ENCODE measurements around the gene SLC49A4. TPM values are rescaled to one million over a fixed set of nuclear protein-coding genes. Genes with fewer than 3 reads are reported as not detected.

The SLC49A4 gene
- total RNA-seq, 1 experiment from 2014 or later, result 29.6 TPM

GRCh38 chr3:122875547-122876127, 80.8 kb downstream of the SLC49A4 start:
- TF ChIP-seq EZH2 (IDR thresholded peaks at IDR 0.05; ENCODE audit: low read length, unreplicated experiment) (no peak), EZH2phosphoT487 (IDR thresholded peaks at IDR 0.05; ENCODE audit: borderline replicate concordance, low read length) (no peak)
- TF ChIP-seq, protein P1, sequence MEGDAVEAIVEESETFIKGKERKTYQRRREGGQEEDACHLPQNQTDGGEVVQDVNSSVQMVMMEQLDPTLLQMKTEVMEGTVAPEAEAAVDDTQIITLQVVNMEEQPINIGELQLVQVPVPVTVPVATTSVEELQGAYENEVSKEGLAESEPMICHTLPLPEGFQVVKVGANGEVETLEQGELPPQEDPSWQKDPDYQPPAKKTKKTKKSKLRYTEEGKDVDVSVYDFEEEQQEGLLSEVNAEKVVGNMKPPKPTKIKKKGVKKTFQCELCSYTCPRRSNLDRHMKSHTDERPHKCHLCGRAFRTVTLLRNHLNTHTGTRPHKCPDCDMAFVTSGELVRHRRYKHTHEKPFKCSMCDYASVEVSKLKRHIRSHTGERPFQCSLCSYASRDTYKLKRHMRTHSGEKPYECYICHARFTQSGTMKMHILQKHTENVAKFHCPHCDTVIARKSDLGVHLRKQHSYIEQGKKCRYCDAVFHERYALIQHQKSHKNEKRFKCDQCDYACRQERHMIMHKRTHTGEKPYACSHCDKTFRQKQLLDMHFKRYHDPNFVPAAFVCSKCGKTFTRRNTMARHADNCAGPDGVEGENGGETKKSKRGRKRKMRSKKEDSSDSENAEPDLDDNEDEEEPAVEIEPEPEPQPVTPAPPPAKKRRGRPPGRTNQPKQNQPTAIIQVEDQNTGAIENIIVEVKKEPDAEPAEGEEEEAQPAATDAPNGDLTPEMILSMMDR (conservative IDR thresholded peaks at IDR 0.05; ENCODE audit: low read depth, low read length), result no peak
- DNase-seq (no peak), ATAC-seq (no peak)
- Histone ChIP-seq H3K9me2 (replicated peaks; ENCODE audit: low read length) (no peaks in the 10 kb centered on the region), H3K9me3 (ENCODE audit: low read length) (no peaks in the 10 kb centered on the region), H3K27me3 (ENCODE audit: low read length) (no peaks in the 10 kb centered on the region), H3K4me2 (ENCODE audit: low read length) (no peak overlapping the region), H2AFZ (ENCODE audit: low read length) (no peak overlapping the region), H3F3A (ENCODE audit: low read length, unreplicated experiment) (no peaks in the 10 kb centered on the region), H3K9ac (ENCODE audit: low read length) (no peak overlapping the region), H3K4me3 (ENCODE audit: low read length) (no peak overlapping the region), H3K36me3 (ENCODE audit: low read depth, low read length) (no peaks in the 10 kb centered on the region), H3K4me1 (ENCODE audit: insufficient read depth, low read length) (no peaks in the 10 kb centered on the region), H3K79me2 (ENCODE audit: low read length) (no peaks in the 10 kb centered on the region), H3K27ac (ENCODE audit: low read length) (no peak overlapping the region), H4K20me1 (ENCODE audit: low read length) (no peaks in the 10 kb centered on the region)
- ChIA-PET POLR2A (ENCODE audit: unreplicated experiment) (no interaction called here), CTCF (no interaction called here)
- intact Hi-C loops (cut with micrococcal nuclease), result no loop called here
- BruUV-seq (replicated peaks), result no TSS peak

GRCh38 chr3:122880173-122880572, 85.3 kb downstream of the SLC49A4 start:
- H3K27me3 ChIP-seq (ENCODE audit: low read length), result no peaks in the 10 kb centered on the region
- no TSS peak for BruUV-seq (replicated peaks)
- ChIA-PET CTCF (no interaction called here), POLR2A (ENCODE audit: unreplicated experiment) (no interaction called here)
- no peak overlapping the region for H3K4me2 ChIP-seq (ENCODE audit: low read length)
- no peaks in the 10 kb centered on the region for H3F3A ChIP-seq (ENCODE audit: low read length, unreplicated experiment)
- no peak overlapping the region for H3K27ac ChIP-seq (ENCODE audit: low read length)
- DNase-seq (no peak), ATAC-seq (no peak)
- H3K9ac ChIP-seq (ENCODE audit: low read length), result no peak overlapping the region
- no peaks in the 10 kb centered on the region for H3K9me2 ChIP-seq (replicated peaks; ENCODE audit: low read length)
- H3K4me3 ChIP-seq (ENCODE audit: low read length), result no peak overlapping the region
- no peaks in the 10 kb centered on the region for H4K20me1 ChIP-seq (ENCODE audit: low read length)
- TF ChIP-seq, protein P1 (conservative IDR thresholded peaks at IDR 0.05; ENCODE audit: low read depth, low read length), result no peak
- TF ChIP-seq EZH2 (IDR thresholded peaks at IDR 0.05; ENCODE audit: low read length, unreplicated experiment), result no peak
- no peak for TF ChIP-seq EZH2phosphoT487 (IDR thresholded peaks at IDR 0.05; ENCODE audit: borderline replicate concordance, low read length)
- no peak overlapping the region for H2AFZ ChIP-seq (ENCODE audit: low read length)
- H3K9me3 ChIP-seq (ENCODE audit: low read length), result no peaks in the 10 kb centered on the region
- H3K36me3 ChIP-seq (ENCODE audit: low read depth, low read length), result no peaks in the 10 kb centered on the region
- intact Hi-C loops (cut with micrococcal nuclease), result no loop called here
- H3K79me2 ChIP-seq (ENCODE audit: low read length), result no peaks in the 10 kb centered on the region
- no peaks in the 10 kb centered on the region for H3K4me1 ChIP-seq (ENCODE audit: insufficient read depth, low read length)

- Histone ChIP-seq H3K9me2 (replicated peaks; ENCODE audit: low read length) (no peaks in the 10 kb centered on the region), H4K20me1 (ENCODE audit: low read length) (no peaks in the 10 kb centered on the region), H3K27me3 (ENCODE audit: low read length) (no peaks in the 10 kb centered on the region), H3K4me2 (ENCODE audit: low read length) (no peak overlapping the region), H3K4me3 (ENCODE audit: low read length) (no peak overlapping the region), H3F3A (ENCODE audit: low read length, unreplicated experiment) (no peaks in the 10 kb centered on the region), H3K36me3 (ENCODE audit: low read depth, low read length) (no peaks in the 10 kb centered on the region), H3K9me3 (ENCODE audit: low read length) (no peaks in the 10 kb centered on the region), H3K4me1 (ENCODE audit: insufficient read depth, low read length) (no peaks in the 10 kb centered on the region), H2AFZ (ENCODE audit: low read length) (no peak overlapping the region), H3K9ac (ENCODE audit: low read length) (no peak overlapping the region), H3K79me2 (ENCODE audit: low read length) (no peaks in the 10 kb centered on the region), H3K27ac (ENCODE audit: low read length) (no peak overlapping the region)
- ATAC-seq (no peak), DNase-seq (no peak)
- intact Hi-C loops (cut with micrococcal nuclease), result no loop called here
- ChIA-PET CTCF (no interaction called here), POLR2A (ENCODE audit: unreplicated experiment) (no interaction called here)
- no TSS peak for BruUV-seq (replicated peaks)
- TF ChIP-seq EZH2phosphoT487 (IDR thresholded peaks at IDR 0.05; ENCODE audit: borderline replicate concordance, low read length) (no peak), EZH2 (IDR thresholded peaks at IDR 0.05; ENCODE audit: low read length, unreplicated experiment) (no peak)
- TF ChIP-seq, protein P1 (conservative IDR thresholded peaks at IDR 0.05; ENCODE audit: low read depth, low read length), result no peak
Measured at GRCh38 chr3:122880624-122881023, 85.8 kb downstream of the SLC49A4 start.
